GM18502 (cell line): ENCODE results near the gene ALKBH7.

Experiments used
- ATAC-seq: cut with Tn5 transposase; IDR thresholded peaks from one replicate; pipeline ENCODE4 v1.9.1; 2021; ENCODE audit warnings: mild to moderate bottlenecking; ENCODE audit not compliant: unreplicated experiment, poor library complexity

Gene ALKBH7

DNA sequence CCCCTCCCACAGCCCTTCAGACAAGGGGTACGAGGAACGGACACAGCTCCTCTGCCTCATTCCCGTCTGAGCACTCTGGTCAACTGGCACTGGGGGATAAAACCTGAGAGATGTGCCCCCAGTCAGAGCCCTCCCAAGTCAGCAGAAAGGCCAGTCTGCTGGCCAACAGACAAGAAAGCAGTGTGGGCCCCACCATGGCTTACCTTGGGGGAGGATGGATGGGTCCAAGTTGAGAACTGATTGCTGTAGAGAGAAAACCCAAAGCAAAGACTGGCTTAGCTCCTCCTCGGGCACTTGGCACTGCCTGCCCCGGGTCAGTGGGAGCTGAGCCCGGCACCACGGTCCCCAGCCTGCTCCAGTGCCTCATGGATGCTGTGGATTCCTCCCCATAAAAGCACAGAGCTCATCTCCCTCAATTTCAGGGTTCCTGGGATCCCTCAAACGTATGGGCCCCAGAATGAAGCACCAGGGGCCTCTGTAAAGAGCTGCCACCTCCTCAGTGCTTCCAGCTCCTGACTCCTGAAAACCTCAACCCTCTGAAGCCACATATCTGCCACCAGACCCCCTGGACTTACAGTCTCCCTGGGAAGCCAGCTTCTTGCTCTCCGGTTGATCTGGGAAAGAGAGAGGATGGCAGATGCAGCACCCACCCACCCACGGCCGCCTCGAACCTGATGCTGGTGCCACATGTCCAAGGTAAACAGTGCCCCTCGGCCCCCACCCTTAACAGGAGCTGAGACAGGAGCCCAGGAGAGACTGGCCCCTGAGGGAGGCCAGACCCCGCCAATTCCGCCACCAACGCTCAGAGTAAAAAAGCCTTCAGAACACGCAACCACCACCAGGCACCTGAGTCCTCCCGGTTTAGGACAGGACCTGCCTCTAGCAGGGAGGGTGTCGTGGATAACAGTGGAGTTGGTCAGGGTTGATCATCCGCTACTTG lies 48.8 kb downstream of the ALKBH7 start:
- no peak for ATAC-seq

GRCh38 chr19:6423499-6424194 lies 51.1 kb downstream of the ALKBH7 start:
- ATAC-seq: no peak

- no peak for ATAC-seq
These were observed 51.8 kb downstream of the ALKBH7 start, which contains the start of gene KHSRP for GRCh38 chr19:6424195-6424938. TSS of gene KHSRP (minus strand) at chr19:6424811. CDS start at chr19:6424701, 110 bp downstream.
